ENCODE results near the gene PTGFRN. TPM values are rescaled to one million over a fixed set of nuclear protein-coding genes. Genes with fewer than 3 reads are reported as not detected.

Gene PTGFRN
- total and polyA plus RNA-seq, 2 donors = 19.7 to 26.0 TPM

- Histone ChIP-seq H3K27ac (ENCODE audit: low read depth in 1 of 2, low read length in 1 of 2) (no peak overlapping the region), H3K9me3 (ENCODE audit: control insufficient read depth in 2 of 2, insufficient read depth in 1 of 2, low read length in 1 of 2) (no peaks in the 10 kb centered on the region), H3K4me1 (ENCODE audit: control insufficient read depth in 2 of 2, insufficient read depth in 2 of 2, low read length in 2 of 2) (peaks cover 0 to 4% of the 10 kb centered on the region in 2 donors), H3K27me3 (ENCODE audit: control insufficient read depth in 2 of 2, insufficient read depth in 1 of 2, low read length in 1 of 2) (peaks cover 0 to 15% of the 10 kb centered on the region in 2 donors), H3K4me3 (ENCODE audit: low read length in 2 of 2) (no peak overlapping the region), H3K36me3 (ENCODE audit: control insufficient read depth in 2 of 2, insufficient read depth in 2 of 2, low read length in 1 of 2) (no peaks in the 10 kb centered on the region)
- 89% methylated on average over 14 of the region's 14 CpGs for WGBS
- peak in 1 of 9 donors; percentile 12 for DNase-seq (ENCODE audit: low read depth in 6 of 9, low spot score in 9 of 9)
Observed at GRCh38 chr1:116916533-116917445, 7.1 kb downstream of the PTGFRN start.

DNA sequence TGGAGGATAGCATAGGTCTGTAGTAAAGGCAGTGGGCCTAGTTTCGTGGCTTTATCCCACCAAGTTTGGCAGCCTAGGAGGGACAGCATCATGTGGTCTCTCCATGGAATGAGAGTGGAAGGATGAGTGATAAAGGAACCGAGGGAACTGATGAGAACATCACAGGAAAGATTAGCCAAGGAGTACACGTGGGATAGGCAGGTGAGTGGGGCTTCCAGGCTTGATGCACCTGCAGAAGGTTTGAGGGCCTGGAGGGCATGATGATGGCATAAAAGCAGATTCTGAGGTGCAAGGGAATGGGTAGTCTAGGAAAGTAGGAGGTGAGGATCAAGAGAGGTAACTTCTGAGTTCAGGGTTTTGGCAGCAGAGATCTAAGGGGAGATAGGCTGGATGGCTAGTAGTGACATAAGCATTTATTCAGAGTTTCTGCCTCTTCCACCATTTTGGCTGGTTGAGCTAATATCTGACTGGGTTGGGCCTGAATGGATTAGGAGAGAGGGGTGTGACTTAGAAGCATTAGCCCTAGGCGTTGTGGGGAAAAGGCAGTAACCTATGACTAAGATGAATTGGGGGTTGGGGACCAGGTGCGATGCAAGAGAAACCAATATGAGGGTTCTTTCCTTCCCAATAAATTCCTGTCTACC is 9.1 kb downstream of the PTGFRN start:
- Histone ChIP-seq H3K4me1 (ENCODE audit: control insufficient read depth in 2 of 2, insufficient read depth in 2 of 2, low read length in 2 of 2) (no peaks in the 10 kb centered on the region), H3K27me3 (ENCODE audit: control insufficient read depth in 2 of 2, insufficient read depth in 1 of 2, low read length in 1 of 2) (no peaks in the 10 kb centered on the region), H3K9me3 (ENCODE audit: control insufficient read depth in 2 of 2, insufficient read depth in 1 of 2, low read length in 1 of 2) (no peaks in the 10 kb centered on the region), H3K4me3 (ENCODE audit: low read length in 2 of 2) (no peak overlapping the region), H3K27ac (ENCODE audit: low read depth in 1 of 2, low read length in 1 of 2) (no peak overlapping the region), H3K36me3 (ENCODE audit: control insufficient read depth in 2 of 2, insufficient read depth in 2 of 2, low read length in 1 of 2) (no peaks in the 10 kb centered on the region)
- 95% methylated on average over 5 of the region's 5 CpGs for WGBS
- DNase-seq (ENCODE audit: low read depth in 6 of 9, low spot score in 9 of 9) = no peak

DNA sequence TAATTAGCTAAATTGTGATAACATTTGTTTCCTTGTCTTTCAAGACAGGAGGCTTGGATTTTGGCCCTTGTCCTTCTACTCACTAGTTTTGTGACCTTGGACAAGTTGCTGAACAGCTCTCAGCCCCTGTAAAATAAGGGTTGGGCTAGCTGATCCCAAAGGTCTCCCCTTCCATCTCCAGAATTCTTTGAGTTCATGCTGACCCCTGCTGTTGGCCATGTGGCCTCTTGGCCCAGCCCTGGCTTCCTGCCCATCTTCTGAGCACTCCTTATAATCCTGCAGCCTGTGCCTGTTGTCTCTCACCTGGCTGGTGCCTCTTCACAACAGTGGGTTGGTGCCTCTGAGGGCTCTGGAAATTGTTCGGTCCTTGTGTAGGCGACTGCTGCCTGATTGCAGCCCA is 10.1 kb downstream of the PTGFRN start:
- no peaks in the 10 kb centered on the region for H3K27me3 ChIP-seq (ENCODE audit: control insufficient read depth in 2 of 2, insufficient read depth in 1 of 2, low read length in 1 of 2)
- no peaks in the 10 kb centered on the region for H3K36me3 ChIP-seq (ENCODE audit: control insufficient read depth in 2 of 2, insufficient read depth in 2 of 2, low read length in 1 of 2)
- 97% methylated on average over 2 of the region's 2 CpGs for WGBS
- DNase-seq (ENCODE audit: low read depth in 6 of 9, low spot score in 9 of 9) = no peak
- H3K4me1 ChIP-seq (ENCODE audit: control insufficient read depth in 2 of 2, insufficient read depth in 2 of 2, low read length in 2 of 2) = no peaks in the 10 kb centered on the region
- H3K27ac ChIP-seq (ENCODE audit: low read depth in 1 of 2, low read length in 1 of 2) = no peak overlapping the region
- no peaks in the 10 kb centered on the region for H3K9me3 ChIP-seq (ENCODE audit: control insufficient read depth in 2 of 2, insufficient read depth in 1 of 2, low read length in 1 of 2)
- H3K4me3 ChIP-seq (ENCODE audit: low read length in 2 of 2) = no peak overlapping the region

DNA sequence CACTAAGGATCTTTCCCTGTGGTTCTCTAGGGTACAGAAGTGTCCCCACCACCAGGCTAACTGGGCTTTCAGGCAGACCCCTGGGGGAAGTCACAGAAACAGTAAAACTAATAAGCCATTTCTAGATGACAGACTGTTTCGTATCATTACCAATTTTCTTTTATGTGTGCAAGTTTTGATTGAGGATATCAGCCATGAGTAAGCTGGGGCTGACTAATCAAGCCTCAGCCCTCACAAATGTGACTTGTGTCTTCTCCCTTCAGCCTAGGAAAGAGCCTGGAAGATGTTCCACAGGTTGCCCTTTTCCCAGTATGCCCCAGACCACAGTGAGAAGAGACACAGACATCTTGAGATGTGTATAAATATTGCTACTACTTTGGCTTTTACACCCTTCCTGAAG is 10.5 kb downstream of the PTGFRN start:
- Histone ChIP-seq H3K27me3 (ENCODE audit: control insufficient read depth in 2 of 2, insufficient read depth in 1 of 2, low read length in 1 of 2) (no peaks in the 10 kb centered on the region), H3K27ac (ENCODE audit: low read depth in 1 of 2, low read length in 1 of 2) (no peak overlapping the region), H3K36me3 (ENCODE audit: control insufficient read depth in 2 of 2, insufficient read depth in 2 of 2, low read length in 1 of 2) (no peaks in the 10 kb centered on the region), H3K4me3 (ENCODE audit: low read length in 2 of 2) (no peak overlapping the region), H3K9me3 (ENCODE audit: control insufficient read depth in 2 of 2, insufficient read depth in 1 of 2, low read length in 1 of 2) (no peaks in the 10 kb centered on the region), H3K4me1 (ENCODE audit: control insufficient read depth in 2 of 2, insufficient read depth in 2 of 2, low read length in 2 of 2) (no peaks in the 10 kb centered on the region)
- 95% methylated on average over 1 of the region's 1 CpG for WGBS
- no peak for DNase-seq (ENCODE audit: low read depth in 6 of 9, low spot score in 9 of 9)

DNA sequence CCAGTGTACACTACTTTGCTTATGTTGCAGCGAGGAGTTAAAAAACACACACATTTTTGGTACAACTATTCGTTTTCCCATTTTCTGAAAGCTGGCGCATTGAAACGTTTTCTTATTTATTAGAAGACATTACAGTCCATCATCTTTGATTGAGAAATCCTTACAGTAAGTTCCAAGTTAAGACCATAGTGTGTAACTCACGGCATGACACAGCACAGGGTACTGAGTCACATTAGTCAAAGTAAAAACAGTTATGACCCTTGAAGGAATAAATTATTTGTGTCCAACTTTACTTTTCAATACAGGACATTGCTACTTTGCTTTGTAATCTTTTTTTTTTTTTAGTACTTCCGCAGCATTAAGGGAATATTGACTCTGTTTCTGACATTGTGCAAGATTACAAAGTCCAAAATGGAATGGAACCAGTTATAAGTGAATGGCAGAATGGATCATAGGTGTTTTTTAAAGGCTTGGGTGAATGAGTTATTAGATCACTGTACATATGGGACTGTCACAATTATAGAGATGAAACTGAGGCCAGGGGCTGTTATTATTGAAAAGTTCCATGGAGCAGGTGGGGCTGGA is 11.7 kb downstream of the PTGFRN start:
- 97% methylated on average over 6 of the region's 6 CpGs for WGBS
- no peaks in the 10 kb centered on the region for H3K27me3 ChIP-seq (ENCODE audit: control insufficient read depth in 2 of 2, insufficient read depth in 1 of 2, low read length in 1 of 2)
- H3K9me3 ChIP-seq (ENCODE audit: control insufficient read depth in 2 of 2, insufficient read depth in 1 of 2, low read length in 1 of 2) = no peaks in the 10 kb centered on the region
- H3K36me3 ChIP-seq (ENCODE audit: control insufficient read depth in 2 of 2, insufficient read depth in 2 of 2, low read length in 1 of 2) = no peaks in the 10 kb centered on the region
- no peak overlapping the region for H3K4me3 ChIP-seq (ENCODE audit: low read length in 2 of 2)
- H3K27ac ChIP-seq (ENCODE audit: low read depth in 1 of 2, low read length in 1 of 2) = no peak overlapping the region
- no peaks in the 10 kb centered on the region for H3K4me1 ChIP-seq (ENCODE audit: control insufficient read depth in 2 of 2, insufficient read depth in 2 of 2, low read length in 2 of 2)
- no peak for DNase-seq (ENCODE audit: low read depth in 6 of 9, low spot score in 9 of 9)

DNA sequence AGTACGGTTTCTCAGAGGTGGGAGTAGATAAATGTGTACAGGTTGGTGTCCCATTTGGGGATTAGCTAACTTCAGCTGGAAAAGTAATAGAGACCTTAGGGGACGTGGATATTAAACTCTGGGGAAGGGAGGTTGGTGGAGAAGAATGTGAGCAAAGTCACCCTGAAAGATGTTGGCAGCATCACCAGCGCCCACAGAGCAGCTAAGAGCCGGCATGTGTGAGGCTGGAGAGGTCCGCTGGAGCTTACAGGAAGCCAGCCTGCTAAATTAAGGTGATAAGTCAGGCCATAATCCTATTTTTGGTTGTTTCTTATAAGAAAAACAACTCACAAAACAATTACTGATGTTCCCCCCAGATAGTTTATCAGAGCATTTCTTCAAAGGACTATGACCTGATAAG is 12.2 kb downstream of the PTGFRN start:
- Histone ChIP-seq H3K9me3 (ENCODE audit: control insufficient read depth in 2 of 2, insufficient read depth in 1 of 2, low read length in 1 of 2) (no peaks in the 10 kb centered on the region), H3K27ac (ENCODE audit: low read depth in 1 of 2, low read length in 1 of 2) (no peak overlapping the region), H3K27me3 (ENCODE audit: control insufficient read depth in 2 of 2, insufficient read depth in 1 of 2, low read length in 1 of 2) (no peaks in the 10 kb centered on the region), H3K36me3 (ENCODE audit: control insufficient read depth in 2 of 2, insufficient read depth in 2 of 2, low read length in 1 of 2) (no peaks in the 10 kb centered on the region), H3K4me3 (ENCODE audit: low read length in 2 of 2) (no peak overlapping the region), H3K4me1 (ENCODE audit: control insufficient read depth in 2 of 2, insufficient read depth in 2 of 2, low read length in 2 of 2) (no peaks in the 10 kb centered on the region)
- no peak for DNase-seq (ENCODE audit: low read depth in 6 of 9, low spot score in 9 of 9)
- WGBS = 96% methylated on average over 5 of the region's 5 CpGs

DNA sequence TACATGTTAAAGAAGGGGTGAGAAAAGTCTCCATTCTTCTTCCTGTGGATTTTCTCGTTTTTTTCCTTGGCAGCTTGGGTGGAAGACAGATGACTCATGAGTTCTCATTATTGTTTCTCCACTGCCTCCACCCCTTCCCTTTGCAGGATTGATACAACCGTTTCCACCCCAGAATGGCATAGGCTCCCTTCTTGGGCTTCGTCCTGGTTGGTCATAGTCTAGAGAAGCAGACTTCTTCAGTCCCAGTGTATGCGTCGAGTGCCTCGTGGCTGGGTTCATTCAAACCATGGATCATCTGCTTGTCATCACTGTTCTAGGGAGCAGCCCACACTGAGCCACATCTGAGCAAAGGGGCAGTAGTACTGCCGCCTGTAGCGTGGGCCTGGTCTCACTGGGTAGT is 13.7 kb downstream of the PTGFRN start:
- WGBS = 92% methylated on average over 8 of the region's 8 CpGs
- no peak for DNase-seq (ENCODE audit: low read depth in 6 of 9, low spot score in 9 of 9)
- Histone ChIP-seq H3K27ac (ENCODE audit: low read depth in 1 of 2, low read length in 1 of 2) (no peak overlapping the region), H3K4me1 (ENCODE audit: control insufficient read depth in 2 of 2, insufficient read depth in 2 of 2, low read length in 2 of 2) (no peaks in the 10 kb centered on the region), H3K36me3 (ENCODE audit: control insufficient read depth in 2 of 2, insufficient read depth in 2 of 2, low read length in 1 of 2) (no peaks in the 10 kb centered on the region), H3K27me3 (ENCODE audit: control insufficient read depth in 2 of 2, insufficient read depth in 1 of 2, low read length in 1 of 2) (no peaks in the 10 kb centered on the region), H3K4me3 (ENCODE audit: low read length in 2 of 2) (no peak overlapping the region), H3K9me3 (ENCODE audit: control insufficient read depth in 2 of 2, insufficient read depth in 1 of 2, low read length in 1 of 2) (no peaks in the 10 kb centered on the region)

DNA sequence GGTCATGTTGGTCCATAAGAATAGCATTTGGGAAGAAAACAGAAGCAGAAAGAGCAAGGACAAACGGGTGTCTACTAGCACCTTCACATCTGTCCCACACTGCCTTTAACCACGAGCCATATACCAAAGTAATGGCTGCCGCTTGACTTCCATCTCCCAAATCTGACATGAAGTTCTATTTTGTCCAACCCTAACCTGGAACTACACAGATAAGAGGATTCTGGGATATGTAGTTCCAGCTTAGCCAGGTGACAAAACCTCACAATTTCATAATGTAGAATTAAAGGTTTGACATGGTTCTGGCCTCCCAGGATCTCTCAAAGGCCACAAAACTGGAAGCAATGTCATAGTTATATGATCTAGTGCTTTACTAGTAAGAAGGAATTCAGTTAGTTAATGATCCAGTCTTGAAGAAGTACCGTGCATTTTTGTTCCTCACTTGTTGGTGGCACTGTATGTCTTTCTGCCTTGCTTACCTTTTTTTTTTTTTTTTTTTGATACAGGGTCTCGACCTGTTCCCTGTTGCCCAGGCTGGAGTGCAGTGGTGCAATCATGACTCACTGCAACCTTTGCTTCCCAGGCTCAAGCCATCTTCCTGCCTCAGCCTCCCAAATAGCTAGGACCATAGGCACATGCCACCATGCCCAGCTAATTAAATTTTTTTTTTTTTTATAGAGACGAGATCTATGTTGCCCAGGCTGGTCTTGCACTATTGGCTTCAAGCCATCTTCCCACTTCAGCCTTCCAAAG is 17.5 kb downstream of the PTGFRN start:
- H3K9me3 ChIP-seq (ENCODE audit: control insufficient read depth in 2 of 2, insufficient read depth in 1 of 2, low read length in 1 of 2) = no peaks in the 10 kb centered on the region
- DNase-seq (ENCODE audit: low read depth in 6 of 9, low spot score in 9 of 9) = no peak
- WGBS = 98% methylated on average over 6 of the region's 6 CpGs
- H3K27me3 ChIP-seq (ENCODE audit: control insufficient read depth in 2 of 2, insufficient read depth in 1 of 2, low read length in 1 of 2) = no peaks in the 10 kb centered on the region
- H3K4me1 ChIP-seq (ENCODE audit: control insufficient read depth in 2 of 2, insufficient read depth in 2 of 2, low read length in 2 of 2) = no peaks in the 10 kb centered on the region
- no peak overlapping the region for H3K27ac ChIP-seq (ENCODE audit: low read depth in 1 of 2, low read length in 1 of 2)
- no peaks in the 10 kb centered on the region for H3K36me3 ChIP-seq (ENCODE audit: control insufficient read depth in 2 of 2, insufficient read depth in 2 of 2, low read length in 1 of 2)
- H3K4me3 ChIP-seq (ENCODE audit: low read length in 2 of 2) = no peak overlapping the region

All from thymus (tissue), 11 donors.